HepG2 (cell line): Measurements from ENCODE around the gene CENPB.

Experiments used
- PHF8 ChIP-seq: sonication (generic); formaldehyde crosslinking; IDR thresholded peaks from 2 replicates; pipeline ENCODE4 v1.5.0; 2020; ENCODE audit warnings: missing genetic modification reagents
- SMAD9 ChIP-seq: sonication (generic); formaldehyde crosslinking; IDR thresholded peaks from 2 replicates; pipeline ENCODE4 v1.5.1; 2020; ENCODE audit warnings: mild to moderate bottlenecking, missing genetic modification reagents
- ZNF607 ChIP-seq: sonication (generic); formaldehyde crosslinking; IDR thresholded peaks from 2 replicates; pipeline ENCODE4 v1.5.1; 2020; ENCODE audit warnings: missing genetic modification reagents, mild to moderate bottlenecking, borderline replicate concordance

DNA sequence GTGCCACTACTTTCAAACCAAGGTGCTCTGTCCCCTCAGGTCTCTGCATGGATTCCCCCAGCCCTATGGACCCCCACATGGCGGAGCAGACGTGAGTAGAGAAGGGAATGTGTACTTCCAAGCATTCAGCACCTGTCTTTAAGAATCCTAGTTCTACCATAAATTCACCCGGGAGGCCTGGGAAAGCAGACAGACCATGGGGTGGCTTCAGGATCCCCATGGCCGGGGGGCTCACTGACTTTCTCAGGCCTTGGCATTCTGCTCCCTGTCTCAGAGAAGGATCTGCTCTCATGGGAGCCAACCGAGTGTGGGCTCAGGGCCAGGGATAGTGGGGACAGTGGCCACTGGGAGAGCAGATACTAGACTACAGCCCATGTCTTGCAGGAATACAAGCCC, 11.8 kb upstream of the CENPB start:
- TF ChIP-seq ZNF607 (CRISPR knock-in tag) (0 out of 2 replicates have a peak, but pooled peaks have one; percentile 28), PHF8 (CRISPR knock-in tag) (no peak; the same call in 1 of the 2 replicates), SMAD9 (CRISPR knock-in tag) (no peak)
